Measurements from ENCODE around the gene DDX42. TPM values are rescaled to one million over a fixed set of nuclear protein-coding genes. Genes with fewer than 3 reads are reported as not detected.

The DDX42 gene
- total and polyA plus RNA-seq, 9 of the 15 experiments (the other 6 are each of a cell fraction or from before 2014, with no cell fraction given) = 16.5 to 149 (median 87.6) TPM

- FAIRE-seq = no peak
- no peak for TF ChIP-seq C11orf30 (IDR thresholded peaks at IDR 0.05; ENCODE audit: low read depth)
- TF ChIP-seq ELF4 (CRISPR knock-in tag; IDR thresholded peaks at IDR 0.05) = no peak
- TF ChIP-seq SRSF3 (IDR thresholded peaks at IDR 0.05; ENCODE audit: insufficient read depth, low read length) = no peak
- TF ChIP-seq GTF2F1 (IDR thresholded peaks at IDR 0.05; ENCODE audit: low read depth, low read length) = no peak
- TF ChIP-seq POLR2A (conservative IDR thresholded peaks at IDR 0.05) = 0 out of 2 replicates have a peak, but pooled peaks have one; percentile 11
- TF ChIP-seq ELK3 (CRISPR knock-in tag; IDR thresholded peaks at IDR 0.05) = no peak
- TF ChIP-seq PHTF2 (CRISPR knock-in tag; IDR thresholded peaks at IDR 0.05) = no peak
- TF ChIP-seq KLF13 (tag; IDR thresholded peaks at IDR 0.05; ENCODE audit: borderline replicate concordance, low read depth) = no peak
- peak; percentile 33; the same call in 1 of the 2 replicates for TF ChIP-seq RBFOX2 (IDR thresholded peaks at IDR 0.05; ENCODE audit: low read depth, low read length)
- no peak for ATAC-seq
- Histone ChIP-seq H2AFZ (ENCODE audit: low read depth, low read length) (no peak overlapping the region), H3K4me2 (ENCODE audit: insufficient read depth, low read length) (no peak overlapping the region), H3K9ac (ENCODE audit: insufficient read depth in 1 of 2, low read depth in 2 of 2, low read length in 2 of 2) (no peak overlapping the region), H3K9me3 (replicated peaks; ENCODE audit: control insufficient read depth, insufficient read depth, low read depth, low read length) (no peaks in the 10 kb centered on the region), H3K27me3 (ENCODE audit: control insufficient read depth in 2 of 2, insufficient read depth in 2 of 2, low read length in 2 of 2) (no peaks in the 10 kb centered on the region), H3K4me1 (replicated peaks in 1 of 2; ENCODE audit: control insufficient read depth in 2 of 2, insufficient read depth in 2 of 2, low read length in 2 of 2) (peaks cover 9 to 11% of the 10 kb centered on the region in 2 experiments; a peak in 3 of 5 replicates), H3K79me2 (ENCODE audit: control insufficient read depth, insufficient read depth, low read length) (peaks cover 38% of the 10 kb centered on the region), H3K36me3 (ENCODE audit: control insufficient read depth, insufficient read depth, low read length) (peaks cover 83% of the 10 kb centered on the region), H3K27ac (ENCODE audit: extremely low read depth, low read depth, low read length) (no peak overlapping the region), H3K4me3 (no peak overlapping the region), H3K9me1 (ENCODE audit: control insufficient read depth, insufficient read depth, low read length) (no peaks in the 10 kb centered on the region), H4K20me1 (replicated peaks; ENCODE audit: control insufficient read depth, insufficient read depth, low read length) (no peaks in the 10 kb centered on the region)
- no TSS peak for BruUV-seq (replicated peaks)
- CTCF ChIA-PET (ENCODE audit: low intra/inter-chr PET ratio) = no interaction called here
- WGBS (ENCODE audit: insufficient coverage, low coverage, missing lambda C conversion rate) = 91% methylated on average over 7 of the region's 8 CpGs
- intact Hi-C loops (cut with micrococcal nuclease) = loop anchor here (10.0 kb wide), 1 partner anchor 137 kb away; no protein-coding TSS in a partner anchor
- no peak for DNase-seq (ENCODE audit: extremely low read depth in 1 of 4, low spot score in 3 of 4)
- POLR2A ChIA-PET = interaction anchor here (1.0 to 4.6 kb wide), 3 partner anchors 10 to 61 kb away, joined by 3 to 66 read pairs (median 3); partner anchors contain the start of gene SMARCD2
- in situ Hi-C loops (cut with MboI) = loop anchor here (25.0 kb wide), 1 partner anchor 394 kb away; the partner anchor contains the start of gene CYB561
These were observed 57.5 kb downstream of the DDX42 start for GRCh38 chr17:63831505-63831904.
